Right lobe of liver (tissue), 6 donors: Measurements from ENCODE around the gene DLEC1. TPM values are rescaled to one million over a fixed set of nuclear protein-coding genes. Genes with fewer than 3 reads are reported as not detected.

Experiments
- ATAC-seq, 4 donors: fragments of 200-7000 bp; cut with Tn5 transposase; one replicate each; pipeline ENCODE4 v1.9.1; 2020; ENCODE audit warnings: mild to moderate bottlenecking in 4 of 4, moderate library complexity in 4 of 4
- DNase-seq, 3 donors: peaks; one replicate each; pipeline ENCODE4 v3.0.0-alpha.2; 2020
- H3K27ac ChIP-seq, 3 donors: fragments of 200-600 bp; one replicate each; pipeline ENCODE4 v1.8.0; 2022
- H3K27me3 ChIP-seq, 2 donors: fragments of 200-600 bp; one replicate each; pipeline ENCODE4 v1.8.0; 2022
- H3K36me3 ChIP-seq, 4 donors: fragments of 200-600 bp; sonication (generic) in 1 of 4; one replicate each; pipeline versions ENCODE4 v1.5.1 to v1.8.0; 2017 to 2022; ENCODE audit warnings: control low read depth in 1 of 4
- H3K4me1 ChIP-seq, 4 donors: fragments of 200-600 bp; sonication (generic) in 1 of 4; one replicate each; pipeline versions ENCODE4 v1.5.1 to v1.8.0; 2017 to 2022; ENCODE audit warnings: control low read depth in 1 of 4
- H3K4me3 ChIP-seq, 3 donors: fragments of 200-600 bp; one replicate each; pipeline ENCODE4 v1.8.0; 2022
- H3K9me3 ChIP-seq, 4 donors: fragments of 200-600 bp; sonication (generic) in 1 of 4; one replicate each; pipeline versions ENCODE4 v1.5.1 to v1.8.0; 2017 to 2022; ENCODE audit warnings: control low read depth in 1 of 4
- CTCF ChIP-seq, 4 donors: fragments of 200-600 bp in 3 of 4; fragments of 450-650 bp in 1 of 4; IDR thresholded peaks; one replicate each; pipeline versions ENCODE4 v1.5.1 to v1.8.0; 2016 to 2022; ENCODE audit warnings: antibody characterized with exemption in 4 of 4, mild to moderate bottlenecking in 2 of 4
- POLR2A ChIP-seq: fragments of 450-650 bp; IDR thresholded peaks from one replicate; pipeline ENCODE4 v1.6.1; 2017; ENCODE audit warnings: antibody characterized with exemption, mild to moderate bottlenecking
- WGBS: methylation state at CpG from one replicate; pipeline ENCODE4 v1.1.6; 2018; ENCODE audit warnings: low coverage, low lambda C conversion rate; ENCODE audit not compliant: insufficient coverage; ENCODE audit errors: missing lambda C conversion rate; 5-methylcytosine and 5-hydroxymethylcytosine counted together
- intact Hi-C, 2 donors: fragments of 100-400 bp; cut with DNase I; formaldehyde crosslinking; loops; one replicate each; pipeline versions ENCODE4 v1.11.2 to v1.14.1; 2022
- total RNA-seq, 6 experiments: library from RNA; depleted of rRNA in 2 of 6; stranded (reverse); fragments of >200 nt in 2 of 6; fragmentation: NEBNext Ultra II Directional in 3 of 6; extraction: Animal tissue kit (Norgen Biotek cat#: 25700) in 3 of 6; gene quantifications; one replicate each; pipeline versions ENCODE4 v1.1.0 to v1.2.4, GENCODE V29; 2016 to 2023
- donor health status: DM: no; HTN: yes; CAD: no.
- donor health status: DM: no; HTN: no; CAD: no.
- donor health status: DM: no; HTN: no; CAD: no.
- donor health status: DM: no; HTN: yes; CAD: no.
- donor health status: DM: no; HTN: yes; CAD: no.

The DLEC1 gene
- total RNA-seq, 6 experiments from 2014 or later, result 0.04 to 0.18 (median 0.15) TPM; not detected in 2

GRCh38 chr3:38009807-38010591 is 29.0 kb upstream of the DLEC1 start:
- no peak overlapping the region for H3K27ac ChIP-seq
- intact Hi-C loops, result loop anchor here (10.0 kb wide), 1 partner anchor 105 kb away; no protein-coding TSS in a partner anchor
- TF ChIP-seq CTCF (IDR thresholded peaks at IDR 0.05), result no peak
- TF ChIP-seq POLR2A, result no peak
- H3K9me3 ChIP-seq, result no peaks in the 10 kb centered on the region
- H3K27me3 ChIP-seq, result no peaks in the 10 kb centered on the region
- peak in 2 of 4 donors; percentile 6 to 10 for ATAC-seq
- peaks cover 0 to 5% (median 0%) of the 10 kb centered on the region in 4 donors for H3K36me3 ChIP-seq
- H3K4me3 ChIP-seq, result no peak overlapping the region
- DNase-seq, result peak in 2 of 3 donors; percentile 20 to 41
- H3K4me1 ChIP-seq, result no peaks in the 10 kb centered on the region
- no CpG with 5 or more reads among the region's 27 CpGs for WGBS

GRCh38 chr3:38011111-38011510 is 27.9 kb upstream of the DLEC1 start:
- DNase-seq, result peak in 1 of 3 donors; percentile 49
- intact Hi-C loops, result no loop called here
- TF ChIP-seq CTCF (IDR thresholded peaks at IDR 0.05) (no peak), POLR2A (no peak)

GRCh38 chr3:38015485-38015884 is 23.5 kb upstream of the DLEC1 start:
- intact Hi-C loops, result no loop called here
- no peak for TF ChIP-seq CTCF (IDR thresholded peaks at IDR 0.05)
- TF ChIP-seq POLR2A, result no peak
- Histone ChIP-seq H3K4me1 (no peaks in the 10 kb centered on the region), H3K36me3 (peaks cover 0 to 7% (median 0%) of the 10 kb centered on the region in 4 donors), H3K27me3 (no peaks in the 10 kb centered on the region), H3K9me3 (no peaks in the 10 kb centered on the region), H3K27ac (no peak overlapping the region), H3K4me3 (no peak overlapping the region)
- 100% methylated on average over 2 of the region's 3 CpGs for WGBS
- ATAC-seq, result no peak
- no peak for DNase-seq

More at GRCh38 chr3:38011111-38011510, 27.9 kb upstream of the DLEC1 start:
- no peaks in the 10 kb centered on the region for H3K4me1 ChIP-seq
- no peaks in the 10 kb centered on the region for H3K27me3 ChIP-seq
- no peak overlapping the region for H3K4me3 ChIP-seq
- no peak overlapping the region for H3K27ac ChIP-seq
- H3K36me3 ChIP-seq, result peaks cover 0 to 6% (median 2%) of the 10 kb centered on the region in 4 donors
- H3K9me3 ChIP-seq, result no peaks in the 10 kb centered on the region
- WGBS, result no CpG with 5 or more reads among the region's 21 CpGs
- ATAC-seq, result no peak

- 94% methylated on average over 3 of the region's 3 CpGs for WGBS
- Histone ChIP-seq H3K27me3 (no peaks in the 10 kb centered on the region), H3K36me3 (peaks cover 0 to 7% (median 0%) of the 10 kb centered on the region in 4 donors), H3K9me3 (no peaks in the 10 kb centered on the region), H3K27ac (no peak overlapping the region), H3K4me3 (no peak overlapping the region), H3K4me1 (no peaks in the 10 kb centered on the region)
- ATAC-seq (no peak), DNase-seq (no peak)
- intact Hi-C loops, result no loop called here
- TF ChIP-seq CTCF (IDR thresholded peaks at IDR 0.05) (no peak), POLR2A (no peak)
Observed at GRCh38 chr3:38015984-38016383, 23.0 kb upstream of the DLEC1 start.
